HAP-1 (cell line): ENCODE results near the gene FOXJ1.
A peak's percentile ranks its signal among the peaks of the same experiment; 100 is the strongest.

Source experiments
- DNase-seq, 2 experiments: peaks; one replicate each; pipeline ENCODE4 v3.0.0-alpha.2; 2016 to 2020; ENCODE audit warnings: low spot score in 2 of 2
- H3K27me3 ChIP-seq: fragments of 250-450 bp; sonication (Bioruptor Pico); 2 replicates; pipeline ENCODE4 v1.5.1; 2020; ENCODE audit warnings: low read depth, mild to moderate bottlenecking, moderate library complexity
- H3K36me3 ChIP-seq: fragments of 250-450 bp; sonication (Bioruptor Pico); replicated peaks from 2 replicates; pipeline ENCODE4 v1.5.1; 2020; ENCODE audit warnings: mild to moderate bottlenecking
- H3K4me1 ChIP-seq: fragments of 250-450 bp; sonication (Bioruptor Pico); 2 replicates; pipeline ENCODE4 v1.5.1; 2020; ENCODE audit warnings: mild to moderate bottlenecking
- H3K4me3 ChIP-seq: fragments of 250-450 bp; sonication (Bioruptor Pico); 2 replicates; pipeline ENCODE4 v1.5.1; 2020; ENCODE audit warnings: mild to moderate bottlenecking, moderate library complexity
- H3K9me3 ChIP-seq: fragments of 250-450 bp; sonication (Bioruptor Pico); 2 replicates; pipeline ENCODE4 v1.5.1; 2020; ENCODE audit warnings: mild to moderate bottlenecking, moderate library complexity
- in situ Hi-C: fragments of 300-500 bp; cut with MboI; formaldehyde crosslinking; loops from 3 replicates; pipeline ENCODE4 v1.14.3; 2020; ENCODE audit warnings: low sequenced_read_pairs, inconsistent platforms, mixed read lengths

FOXJ1 gene

GRCh38 chr17:76119409-76120371, 21.4 kb downstream of the FOXJ1 start:
- no peak overlapping the region for H3K4me3 ChIP-seq
- in situ Hi-C loops: loop anchor here (5.0 kb wide), 1 partner anchor 63 kb away; no protein-coding TSS in a partner anchor
- no peak for DNase-seq

GRCh38 chr17:76115138-76115754, 25.8 kb downstream of the FOXJ1 start:
- H3K27me3 ChIP-seq: no peaks in the 10 kb centered on the region
- DNase-seq: no peak
- no peaks in the 10 kb centered on the region for H3K36me3 ChIP-seq
- in situ Hi-C loops: no loop called here
- H3K4me3 ChIP-seq: no peak overlapping the region
- no peaks in the 10 kb centered on the region for H3K4me1 ChIP-seq
- no peaks in the 10 kb centered on the region for H3K9me3 ChIP-seq

More at GRCh38 chr17:76119409-76120371, 21.4 kb downstream of the FOXJ1 start:
- Histone ChIP-seq H3K36me3 (no peaks in the 10 kb centered on the region), H3K27me3 (no peaks in the 10 kb centered on the region), H3K4me1 (no peaks in the 10 kb centered on the region), H3K9me3 (no peaks in the 10 kb centered on the region)

GRCh38 chr17:76111956-76112355, 29.1 kb downstream of the FOXJ1 start:
- in situ Hi-C loops: no loop called here
- no peak for DNase-seq

GRCh38 chr17:76107509-76107908, 33.5 kb downstream of the FOXJ1 start:
- DNase-seq: peak in 1 of 2 experiments; percentile 33
- Histone ChIP-seq H3K4me1 (peaks cover 20% of the 10 kb centered on the region), H3K9me3 (no peaks in the 10 kb centered on the region), H3K36me3 (peaks cover under 1% of the 10 kb centered on the region; the same call in 1 of the 2 replicates), H3K4me3 (no peak overlapping the region), H3K27me3 (no peaks in the 10 kb centered on the region)
- in situ Hi-C loops: no loop called here

More at GRCh38 chr17:76111956-76112355, 29.1 kb downstream of the FOXJ1 start:
- no peaks in the 10 kb centered on the region for H3K36me3 ChIP-seq
- no peaks in the 10 kb centered on the region for H3K9me3 ChIP-seq
- no peaks in the 10 kb centered on the region for H3K27me3 ChIP-seq
- no peak overlapping the region for H3K4me3 ChIP-seq
- no peaks in the 10 kb centered on the region; the same call in 1 of the 2 replicates for H3K4me1 ChIP-seq

DNA sequence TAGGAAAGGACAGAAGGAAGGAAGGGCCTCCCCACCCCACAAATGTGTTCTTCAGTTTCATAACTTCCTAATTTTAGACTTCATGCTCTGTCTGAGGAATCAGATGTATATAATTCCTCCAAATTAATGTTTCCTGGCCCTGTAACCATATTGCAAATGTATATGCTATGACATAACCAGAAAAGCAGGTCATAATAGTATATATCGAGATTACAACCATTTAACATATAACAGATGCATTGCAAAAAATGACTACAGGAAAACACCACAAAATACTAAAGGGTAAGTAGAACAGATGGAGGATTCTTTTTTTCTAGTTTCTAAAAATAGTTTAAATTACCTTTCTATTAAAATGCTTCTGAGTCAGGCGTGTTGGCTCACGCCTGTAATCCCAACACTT, 34.3 kb downstream of the FOXJ1 start:
- H3K36me3 ChIP-seq: peaks cover 6% of the 10 kb centered on the region
- no peaks in the 10 kb centered on the region for H3K9me3 ChIP-seq
- in situ Hi-C loops: no loop called here
- no peak overlapping the region for H3K4me3 ChIP-seq
- peaks cover 20% of the 10 kb centered on the region for H3K4me1 ChIP-seq
- DNase-seq: no peak
- H3K27me3 ChIP-seq: no peaks in the 10 kb centered on the region

DNA sequence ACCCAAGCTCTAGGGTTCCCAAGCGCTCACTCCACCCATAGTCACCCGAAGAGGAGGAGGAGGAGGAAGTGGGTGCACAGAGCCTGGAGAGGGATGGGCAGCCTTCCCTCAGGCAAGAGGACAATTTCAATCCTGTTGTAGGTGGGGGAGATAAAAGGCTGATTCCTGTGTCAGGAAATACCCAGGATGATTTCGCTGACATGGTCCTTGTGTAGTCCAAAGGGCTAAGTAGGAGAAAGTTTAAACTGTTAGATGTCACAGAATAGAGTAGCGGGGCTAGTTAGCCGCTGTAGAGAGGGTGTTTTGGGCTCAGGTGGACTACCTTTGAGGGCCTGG, 36.2 kb downstream of the FOXJ1 start:
- Histone ChIP-seq H3K4me1 (peaks cover 20% of the 10 kb centered on the region), H3K4me3 (no peak overlapping the region), H3K9me3 (no peaks in the 10 kb centered on the region), H3K27me3 (no peaks in the 10 kb centered on the region), H3K36me3 (peaks cover 21% of the 10 kb centered on the region)
- no peak for DNase-seq
- in situ Hi-C loops: no loop called here

DNA sequence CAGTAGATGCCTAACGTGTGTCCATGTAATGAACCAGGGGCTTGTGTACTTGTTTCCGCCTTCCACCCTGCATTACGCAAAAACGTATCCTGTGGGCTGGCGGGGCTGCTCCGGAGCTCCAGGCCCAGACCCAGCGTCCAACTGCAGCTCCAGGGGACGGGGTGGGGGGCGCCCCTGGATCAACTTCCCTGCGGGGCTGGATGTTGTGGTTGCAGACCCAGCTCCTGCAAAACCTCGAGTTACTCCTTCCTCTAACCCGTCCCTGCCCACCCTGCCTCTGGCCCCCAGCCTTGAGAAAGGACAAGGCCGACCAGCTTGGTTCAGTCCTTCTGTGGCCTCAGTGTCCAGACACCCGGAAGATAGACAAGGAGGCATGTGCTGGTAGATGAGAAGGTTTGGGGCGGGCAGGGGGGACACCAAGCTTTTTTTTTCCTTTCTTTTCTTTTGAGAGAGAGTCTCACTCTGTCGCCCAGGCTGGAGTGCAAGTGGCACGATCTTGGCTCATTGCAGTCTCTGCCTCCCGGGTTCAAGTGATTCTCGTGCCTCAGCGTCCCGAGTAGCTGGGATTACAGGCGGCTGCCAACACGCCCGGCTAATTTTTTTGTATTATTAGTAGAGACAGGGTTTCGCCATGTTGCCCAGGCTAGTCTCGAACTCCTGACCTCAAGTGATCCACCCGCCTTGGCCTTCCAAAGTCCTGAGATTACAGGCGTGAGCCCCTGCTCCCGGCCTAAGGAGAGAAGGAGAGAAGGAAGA, 36.7 kb downstream of the FOXJ1 start:
- in situ Hi-C loops: no loop called here
- no peak for DNase-seq
- H3K9me3 ChIP-seq: no peaks in the 10 kb centered on the region
- H3K4me3 ChIP-seq: peak overlapping the region; percentile 88
- peaks cover 27% of the 10 kb centered on the region for H3K36me3 ChIP-seq
- H3K4me1 ChIP-seq: peaks cover 20% of the 10 kb centered on the region
- H3K27me3 ChIP-seq: no peaks in the 10 kb centered on the region

DNA sequence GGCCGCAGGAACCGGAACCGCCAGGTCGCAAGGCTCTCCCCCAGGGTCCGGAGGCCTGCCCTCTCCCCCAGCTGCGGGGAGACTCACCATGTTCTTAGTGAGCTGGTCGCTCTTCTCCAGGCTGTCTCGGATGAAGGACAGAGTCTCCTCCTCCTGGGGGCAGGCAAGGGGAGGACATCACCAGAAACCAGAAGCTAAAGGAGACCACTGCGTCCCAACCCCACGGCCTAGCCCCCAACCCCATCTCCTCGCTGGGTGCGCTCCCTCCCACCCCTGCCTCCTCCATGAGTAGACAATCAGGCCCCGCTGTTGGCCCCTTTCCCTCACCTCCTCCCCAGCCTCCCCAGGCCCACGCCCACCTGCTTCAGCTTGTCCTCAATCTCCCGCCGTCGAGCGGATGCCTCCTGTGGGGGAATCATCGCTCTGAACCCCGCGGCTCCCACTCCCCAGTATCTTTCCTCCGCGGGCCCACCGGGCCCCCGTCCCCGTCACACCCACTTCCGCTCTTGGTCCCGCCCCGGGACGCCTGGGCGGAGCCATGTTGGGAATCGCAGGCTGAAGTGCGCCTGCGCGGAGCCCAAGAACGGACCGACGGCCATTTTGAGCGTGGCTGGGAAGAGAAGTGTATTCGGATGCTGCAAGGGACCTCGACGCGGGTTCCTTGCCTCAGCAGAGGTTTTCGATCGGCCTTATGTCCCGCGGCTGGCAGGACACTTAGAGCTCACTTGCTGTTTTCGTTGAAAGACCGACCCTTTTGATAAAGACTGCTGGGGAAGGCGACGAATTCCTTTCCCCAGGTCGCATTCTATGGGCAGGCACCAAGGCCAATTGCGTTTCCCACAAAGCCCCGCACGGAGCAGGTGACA, 37.5 kb downstream of the FOXJ1 start, which contains the start of gene EXOC7:
EXOC7 (minus strand) TSS at position 514 of the 866 bp plus-strand sequence; CDS start at position 419, 95 bp downstream.
- no peaks in the 10 kb centered on the region for H3K9me3 ChIP-seq
- peak; percentile 93 for DNase-seq
- peaks cover 30% of the 10 kb centered on the region for H3K36me3 ChIP-seq
- H3K4me1 ChIP-seq: peaks cover 20% of the 10 kb centered on the region
- H3K4me3 ChIP-seq: peak within 1 kb of the TSS; percentile 88
- in situ Hi-C loops: no loop called here
- H3K27me3 ChIP-seq: no peaks in the 10 kb centered on the region

GRCh38 chr17:76102944-76103273, 38.1 kb downstream of the FOXJ1 start:
- in situ Hi-C loops: no loop called here
- peaks cover 30% of the 10 kb centered on the region for H3K36me3 ChIP-seq
- no peaks in the 10 kb centered on the region for H3K27me3 ChIP-seq
- no peak for DNase-seq
- peak overlapping the region; percentile 88 for H3K4me3 ChIP-seq
- no peaks in the 10 kb centered on the region for H3K9me3 ChIP-seq
- peaks cover 20% of the 10 kb centered on the region for H3K4me1 ChIP-seq

DNA sequence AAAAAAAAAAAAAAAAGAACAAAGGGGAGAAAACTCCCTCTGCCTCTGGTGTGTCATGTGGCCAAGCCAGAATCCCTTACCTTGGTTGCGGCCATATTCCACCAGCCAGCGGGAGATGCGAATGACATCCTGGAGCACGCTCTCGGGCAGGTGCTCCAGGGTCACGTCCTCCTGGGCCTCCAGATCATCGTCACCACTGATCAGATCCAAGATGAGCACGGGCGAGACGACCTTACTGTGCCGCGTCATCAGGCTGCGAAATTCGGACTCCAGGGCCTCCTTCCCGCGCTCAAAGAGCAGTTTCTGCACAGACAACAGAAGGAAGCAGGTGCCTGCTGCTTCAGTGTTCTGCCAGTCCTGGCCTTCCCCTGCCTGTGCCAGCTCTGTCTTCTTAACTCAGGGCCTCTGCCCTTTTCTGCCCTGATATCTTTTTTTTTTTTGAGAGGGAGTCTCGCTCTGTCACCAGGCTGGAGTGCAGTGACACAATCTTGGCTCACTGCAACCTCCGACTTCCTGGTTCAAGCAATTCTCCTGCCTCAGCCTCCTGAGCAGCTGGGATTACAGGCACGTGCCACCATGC, 43.2 kb downstream of the FOXJ1 start:
- no peaks in the 10 kb centered on the region for H3K9me3 ChIP-seq
- H3K4me3 ChIP-seq: no peak overlapping the region
- no peak for DNase-seq
- H3K4me1 ChIP-seq: peaks cover 3% of the 10 kb centered on the region
- H3K27me3 ChIP-seq: no peaks in the 10 kb centered on the region
- peaks cover 57% of the 10 kb centered on the region for H3K36me3 ChIP-seq
- in situ Hi-C loops: no loop called here

DNA sequence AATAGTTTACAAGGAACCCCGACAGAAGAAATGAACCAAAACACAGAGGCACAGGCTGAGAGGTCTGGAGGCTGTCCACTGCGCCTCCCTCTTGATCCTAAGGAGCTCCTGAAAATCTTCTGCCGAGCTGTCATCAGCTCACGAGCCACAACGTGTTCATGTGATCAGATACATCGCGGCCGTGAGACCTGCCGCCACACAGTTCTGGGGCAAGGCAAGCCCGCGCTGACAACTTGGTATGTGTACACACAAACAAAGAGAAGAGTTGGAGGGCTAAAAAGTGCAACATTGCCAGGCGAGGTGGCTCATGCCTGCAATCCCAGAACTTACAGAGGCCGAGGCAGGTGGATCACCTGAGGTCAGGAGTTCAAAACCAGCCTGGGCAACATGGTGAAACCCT, 45.1 kb downstream of the FOXJ1 start:
- Histone ChIP-seq H3K27me3 (no peaks in the 10 kb centered on the region), H3K4me3 (no peak overlapping the region), H3K36me3 (peaks cover 43% of the 10 kb centered on the region), H3K4me1 (no peaks in the 10 kb centered on the region), H3K9me3 (no peaks in the 10 kb centered on the region)
- no peak for DNase-seq
- in situ Hi-C loops: no loop called here

DNA sequence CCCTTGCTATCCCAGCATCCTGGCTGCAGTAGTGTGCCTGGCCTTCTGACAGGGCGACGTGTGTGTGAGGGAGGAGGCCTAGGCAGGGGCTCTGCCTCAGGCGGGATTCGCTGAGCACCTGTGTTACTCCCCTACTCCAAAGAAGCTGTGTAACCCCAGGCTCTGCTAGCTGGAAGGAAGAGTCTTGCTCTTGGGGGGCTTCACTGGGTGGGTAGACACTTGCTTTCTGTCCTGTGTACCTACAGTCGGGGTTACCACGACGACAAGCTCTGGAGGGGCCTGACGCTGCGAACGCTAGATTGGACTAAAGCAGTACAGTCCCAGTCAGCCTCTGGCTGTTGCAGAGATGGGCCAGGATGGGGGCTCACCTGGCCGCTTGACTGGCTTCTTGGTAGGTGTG, 47.0 kb downstream of the FOXJ1 start:
- Histone ChIP-seq H3K36me3 (peaks cover 36% of the 10 kb centered on the region), H3K9me3 (no peaks in the 10 kb centered on the region), H3K4me3 (no peak overlapping the region), H3K27me3 (no peaks in the 10 kb centered on the region), H3K4me1 (no peaks in the 10 kb centered on the region)
- in situ Hi-C loops: no loop called here
- no peak for DNase-seq
